Hippocampal formation (tissue), 2 donors: ENCODE measurements around the gene CCDC171.

Experiments
- DNase-seq, 2 donors: peaks; one replicate each; lab custom pipeline; 2025; lab: John Stamatoyannopoulos, UW

The CCDC171 gene

DNA sequence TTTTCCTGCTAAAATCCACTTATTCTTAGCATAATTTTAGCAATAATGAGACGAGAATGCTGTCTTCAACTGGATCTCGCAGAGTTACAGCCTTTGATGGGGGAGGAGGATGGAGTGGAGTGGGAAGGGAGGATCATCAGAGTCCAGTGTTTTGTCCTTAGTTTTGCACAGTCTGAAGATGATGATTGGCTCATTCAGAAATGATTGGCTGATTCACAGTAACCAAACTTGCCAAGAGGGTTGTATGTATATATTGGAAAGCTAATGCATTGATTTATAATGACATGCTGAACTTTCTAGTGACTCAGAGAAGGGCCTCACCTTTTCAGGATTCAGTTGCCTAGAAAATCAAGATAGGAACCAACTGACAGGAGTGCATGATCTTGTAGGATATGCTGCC is 448.0 kb downstream of the CCDC171 start:
- DNase-seq = no peak

DNA sequence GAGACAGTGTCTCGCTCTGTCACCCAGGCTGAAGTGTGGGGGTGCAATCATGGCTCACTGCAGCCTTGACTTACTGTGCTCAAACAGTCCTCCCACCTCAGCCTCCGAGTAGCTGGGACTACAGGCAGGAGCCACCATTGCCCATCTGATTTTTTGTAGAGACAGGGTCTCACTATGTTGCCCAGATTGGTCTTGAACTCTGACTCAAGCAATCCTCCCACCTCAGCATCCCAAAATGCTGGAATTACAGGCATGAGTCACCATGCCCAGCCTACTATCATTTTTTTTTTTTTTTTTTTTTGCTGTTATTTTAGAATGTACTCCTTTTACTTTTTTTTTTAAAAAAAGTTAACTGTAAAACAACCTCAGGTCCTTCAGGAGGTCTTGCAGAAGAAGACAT is 449.0 kb downstream of the CCDC171 start:
- DNase-seq = no peak

DNA sequence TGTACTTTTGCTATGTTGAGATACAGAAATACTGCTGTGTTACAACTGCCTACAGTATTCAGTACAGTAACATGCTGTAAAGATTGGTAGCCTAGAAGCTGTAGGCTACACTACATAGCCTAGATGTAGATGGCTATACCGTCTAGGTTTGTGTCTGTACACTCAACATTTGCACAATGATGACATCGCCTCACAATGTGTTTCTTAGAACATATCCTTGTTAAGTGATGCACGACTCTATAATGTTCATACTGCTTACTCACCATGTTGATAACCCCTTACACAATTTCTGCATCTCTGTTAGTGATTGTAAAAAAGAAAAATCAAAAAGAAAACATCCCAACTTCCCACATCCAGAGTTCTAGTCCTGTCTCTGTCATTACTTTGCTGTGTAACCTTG is 450.0 kb downstream of the CCDC171 start:
- no peak for DNase-seq

DNA sequence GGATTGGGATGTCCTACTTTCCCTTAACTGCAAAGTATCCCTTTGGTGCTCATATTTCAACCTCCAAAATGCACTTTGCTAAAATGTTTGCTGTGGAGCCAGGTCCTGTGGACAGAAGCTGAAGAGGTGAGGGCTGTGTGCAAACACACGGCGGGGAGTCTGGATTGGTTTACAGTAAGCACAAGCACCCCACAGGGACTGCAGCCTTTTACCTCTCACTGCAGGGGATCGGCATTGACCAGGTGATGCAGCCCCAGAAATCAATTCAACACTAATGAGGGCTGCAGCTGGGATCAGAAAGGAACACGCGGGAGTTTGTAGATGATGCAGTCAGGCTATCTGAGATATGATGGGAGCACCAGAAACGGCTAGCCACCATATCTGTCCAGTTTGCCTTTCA is 450.9 kb downstream of the CCDC171 start:
- DNase-seq = no peak

DNA sequence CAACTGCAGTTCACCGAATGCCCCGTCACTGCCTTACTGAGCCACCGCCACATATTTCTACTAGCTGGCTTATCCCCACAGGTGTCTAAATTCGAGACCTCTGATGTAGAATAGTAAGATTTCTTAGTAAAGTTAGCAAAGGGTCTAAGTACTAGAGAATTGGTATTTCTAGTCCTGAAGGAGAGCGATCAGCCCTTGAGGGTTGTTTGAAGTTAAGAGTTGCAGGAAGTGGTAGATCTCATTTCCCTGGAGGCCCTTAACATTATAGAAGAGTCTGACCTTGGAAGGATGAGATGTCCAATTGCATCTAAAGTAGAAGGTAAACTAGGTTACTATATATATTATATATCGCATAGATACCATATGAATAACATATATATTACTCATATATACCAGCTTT is 451.8 kb downstream of the CCDC171 start:
- no peak for DNase-seq

DNA sequence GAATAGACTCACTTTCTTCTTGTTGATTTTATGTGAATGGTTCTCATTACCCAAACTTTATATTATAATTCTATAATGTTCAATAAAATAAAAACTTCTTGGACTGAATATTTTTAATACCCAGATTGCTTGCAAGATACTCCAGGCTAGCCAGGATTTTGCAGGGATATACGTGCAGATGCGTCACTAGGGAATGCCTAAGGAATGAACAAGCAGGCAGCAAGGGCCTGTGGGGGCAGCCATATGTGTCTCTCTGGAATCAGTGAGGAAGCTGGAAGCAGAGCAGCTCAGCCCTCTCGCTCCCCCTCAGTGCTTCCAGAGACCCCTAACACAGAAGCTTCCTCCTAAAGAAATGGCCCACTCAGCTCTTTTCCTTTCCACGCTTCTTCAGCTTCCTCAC is 457.4 kb downstream of the CCDC171 start:
- no peak for DNase-seq

DNA sequence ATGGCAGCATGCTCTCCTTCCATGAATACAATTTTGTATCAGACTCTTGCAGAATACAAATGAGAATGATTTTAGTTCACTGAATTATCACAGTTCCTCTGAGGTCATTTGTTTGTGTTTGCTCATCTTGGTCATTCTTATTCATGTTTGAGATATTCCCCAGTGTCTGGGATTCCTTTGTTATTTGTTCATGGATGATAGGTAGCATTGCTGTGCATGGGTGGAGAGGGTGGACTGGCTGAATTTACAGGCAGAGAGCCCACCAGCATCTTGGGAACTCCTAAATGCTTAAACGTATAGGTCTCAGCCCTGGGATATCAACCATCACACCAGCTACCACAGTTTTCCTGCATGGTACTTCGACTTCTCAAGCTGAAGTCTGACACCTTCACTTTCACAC is 459.8 kb downstream of the CCDC171 start:
- DNase-seq = no peak

DNA sequence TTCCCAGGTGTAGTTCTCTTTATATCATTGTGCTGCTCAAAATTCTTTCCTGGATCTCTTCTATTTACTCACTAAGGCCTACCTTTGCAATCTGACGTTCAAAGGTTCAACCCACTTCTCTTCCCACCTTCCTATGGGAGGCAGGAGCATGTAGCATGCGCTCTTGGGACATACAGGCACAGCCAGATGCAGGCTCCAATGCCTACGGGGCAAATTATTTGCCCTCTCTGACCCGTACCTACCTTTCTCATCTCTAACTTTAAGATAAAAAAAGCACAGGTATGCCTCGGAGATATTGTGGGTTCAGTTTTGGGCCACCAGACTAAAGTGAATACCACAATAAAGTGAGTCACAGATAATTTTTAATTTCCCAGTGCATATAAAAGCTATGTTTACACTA is 460.5 kb downstream of the CCDC171 start:
- no peak for DNase-seq

DNA sequence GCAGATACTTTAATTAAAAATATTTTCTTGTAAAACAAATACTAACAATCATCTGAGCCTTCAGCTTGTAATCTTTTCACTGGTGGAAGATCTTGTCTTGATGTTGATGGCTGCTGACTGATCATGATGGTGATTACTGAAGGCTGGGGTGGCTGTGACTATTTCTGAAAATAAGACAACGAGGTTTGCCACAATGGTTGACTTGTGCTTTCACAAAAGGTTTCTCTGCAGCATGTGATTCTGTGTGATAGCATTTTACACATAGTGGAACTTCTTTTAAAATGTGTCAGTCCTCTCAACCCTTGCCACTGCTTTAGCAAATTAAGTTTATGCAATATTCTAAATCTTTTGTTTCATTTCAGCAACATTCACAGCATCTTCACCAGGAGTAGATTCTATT is 461.0 kb downstream of the CCDC171 start:
- no peak for DNase-seq

DNA sequence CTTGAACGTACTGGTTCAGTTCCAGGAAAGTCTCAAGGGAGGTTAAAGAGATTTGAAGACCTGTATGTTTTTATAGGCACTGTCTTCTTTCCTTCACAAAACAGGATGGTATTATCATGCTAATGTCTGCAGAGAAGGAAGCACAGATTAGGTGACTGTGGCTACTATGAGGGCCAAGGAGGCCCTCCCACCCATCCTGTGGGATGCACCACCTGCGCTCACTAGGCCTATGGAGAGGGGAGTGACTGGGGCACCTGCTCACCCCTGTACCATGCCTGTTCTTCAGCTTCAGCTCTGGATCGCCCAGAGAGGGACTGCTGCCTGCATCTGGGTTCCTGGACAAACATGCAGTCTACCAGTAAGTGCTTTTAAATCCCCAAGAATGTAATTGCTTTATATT is 469.4 kb downstream of the CCDC171 start:
- no peak for DNase-seq

DNA sequence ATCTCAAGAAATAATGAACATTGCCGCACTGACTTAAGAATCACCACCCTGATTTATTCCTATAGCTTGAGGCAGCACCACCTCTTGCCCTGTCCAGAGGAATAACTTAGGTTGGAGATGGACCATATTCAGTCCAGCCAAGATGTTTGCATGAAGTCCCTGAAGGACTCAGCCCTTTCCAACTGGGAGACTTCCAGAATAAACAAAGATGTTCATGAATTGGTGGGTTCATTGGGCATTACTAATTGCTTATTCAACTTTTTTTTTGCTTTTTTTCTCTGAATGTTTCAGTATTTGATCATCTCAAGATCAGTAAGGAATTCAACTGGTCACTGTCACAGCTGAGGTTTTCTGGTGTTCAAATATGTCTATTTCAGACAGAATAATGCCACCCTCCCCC is 470.6 kb downstream of the CCDC171 start:
- no peak for DNase-seq
